RWPE1 (cell line): Measurements from ENCODE around the gene GPR61.

ENCODE experiments used
- CTCF ChIA-PET: fragments of 350-600 bp; sonication (Branson Sonifier 250); formaldehyde crosslinking; extraction: SDS; loops from one replicate; lab custom pipeline; 2021; lab: Yijun Ruan, JAX
- POLR2A ChIA-PET: fragments of 400-600 bp; formaldehyde crosslinking; extraction: SDS; loops from one replicate; lab custom pipeline; 2020; ENCODE audit warnings: antibody characterized with exemption; ENCODE audit not compliant: low non-redundant PET; lab: Yijun Ruan, JAX
- DNase-seq: peaks from one replicate; pipeline ENCODE4 v3.0.0; 2012; ENCODE audit warnings: low spot score
- H3K27ac ChIP-seq: fragments of 450-650 bp; 2 replicates; pipeline ENCODE4 v1.5.1; 2017
- TF ChIP-seq, protein P1 (sequence below): fragments of 450-650 bp; conservative IDR thresholded peaks from 2 replicates; pipeline ENCODE4 v1.5.1; 2017; ENCODE audit warnings: low read depth, mild to moderate bottlenecking

GPR61 gene

DNA sequence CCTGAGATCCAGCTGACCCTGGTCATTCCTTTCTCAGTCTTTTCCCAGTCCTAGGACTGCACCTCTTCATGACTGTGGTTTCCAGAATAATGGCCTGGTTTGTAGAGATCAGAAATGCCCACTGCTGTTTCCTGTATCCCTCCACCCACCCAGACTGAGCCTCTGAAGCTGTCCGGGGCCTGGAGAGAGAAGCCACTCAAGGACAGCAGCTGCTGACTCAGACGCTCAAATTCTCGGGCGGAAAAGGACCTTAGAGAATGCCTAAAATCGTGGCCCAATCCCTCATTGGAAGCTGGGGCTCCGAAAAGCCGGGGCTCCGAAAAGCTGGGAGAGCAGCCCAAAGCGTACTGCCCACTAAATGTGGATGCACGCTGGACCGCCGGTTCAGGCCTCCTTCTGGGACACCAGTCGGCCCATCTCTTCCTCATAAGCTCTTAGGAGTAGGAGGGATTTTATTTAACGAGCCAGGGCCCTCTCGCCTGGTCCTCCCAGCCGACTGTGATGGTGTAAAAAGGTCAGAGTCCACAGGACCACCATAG, 7.8 kb upstream of the GPR61 start:
- TF ChIP-seq, protein P1, sequence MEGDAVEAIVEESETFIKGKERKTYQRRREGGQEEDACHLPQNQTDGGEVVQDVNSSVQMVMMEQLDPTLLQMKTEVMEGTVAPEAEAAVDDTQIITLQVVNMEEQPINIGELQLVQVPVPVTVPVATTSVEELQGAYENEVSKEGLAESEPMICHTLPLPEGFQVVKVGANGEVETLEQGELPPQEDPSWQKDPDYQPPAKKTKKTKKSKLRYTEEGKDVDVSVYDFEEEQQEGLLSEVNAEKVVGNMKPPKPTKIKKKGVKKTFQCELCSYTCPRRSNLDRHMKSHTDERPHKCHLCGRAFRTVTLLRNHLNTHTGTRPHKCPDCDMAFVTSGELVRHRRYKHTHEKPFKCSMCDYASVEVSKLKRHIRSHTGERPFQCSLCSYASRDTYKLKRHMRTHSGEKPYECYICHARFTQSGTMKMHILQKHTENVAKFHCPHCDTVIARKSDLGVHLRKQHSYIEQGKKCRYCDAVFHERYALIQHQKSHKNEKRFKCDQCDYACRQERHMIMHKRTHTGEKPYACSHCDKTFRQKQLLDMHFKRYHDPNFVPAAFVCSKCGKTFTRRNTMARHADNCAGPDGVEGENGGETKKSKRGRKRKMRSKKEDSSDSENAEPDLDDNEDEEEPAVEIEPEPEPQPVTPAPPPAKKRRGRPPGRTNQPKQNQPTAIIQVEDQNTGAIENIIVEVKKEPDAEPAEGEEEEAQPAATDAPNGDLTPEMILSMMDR = no peak
- POLR2A ChIA-PET = no interaction called here
- no peak overlapping the region for H3K27ac ChIP-seq
- DNase-seq = no peak
- CTCF ChIA-PET = interaction anchor here (0.5 to 6.9 kb wide), 31 partner anchors 9 to 1273 kb away, joined by 3 to 180 read pairs (median 4); partner anchors contain the start of genes AMIGO1, CYB561D1, GNAI3 and PSMA5

DNA sequence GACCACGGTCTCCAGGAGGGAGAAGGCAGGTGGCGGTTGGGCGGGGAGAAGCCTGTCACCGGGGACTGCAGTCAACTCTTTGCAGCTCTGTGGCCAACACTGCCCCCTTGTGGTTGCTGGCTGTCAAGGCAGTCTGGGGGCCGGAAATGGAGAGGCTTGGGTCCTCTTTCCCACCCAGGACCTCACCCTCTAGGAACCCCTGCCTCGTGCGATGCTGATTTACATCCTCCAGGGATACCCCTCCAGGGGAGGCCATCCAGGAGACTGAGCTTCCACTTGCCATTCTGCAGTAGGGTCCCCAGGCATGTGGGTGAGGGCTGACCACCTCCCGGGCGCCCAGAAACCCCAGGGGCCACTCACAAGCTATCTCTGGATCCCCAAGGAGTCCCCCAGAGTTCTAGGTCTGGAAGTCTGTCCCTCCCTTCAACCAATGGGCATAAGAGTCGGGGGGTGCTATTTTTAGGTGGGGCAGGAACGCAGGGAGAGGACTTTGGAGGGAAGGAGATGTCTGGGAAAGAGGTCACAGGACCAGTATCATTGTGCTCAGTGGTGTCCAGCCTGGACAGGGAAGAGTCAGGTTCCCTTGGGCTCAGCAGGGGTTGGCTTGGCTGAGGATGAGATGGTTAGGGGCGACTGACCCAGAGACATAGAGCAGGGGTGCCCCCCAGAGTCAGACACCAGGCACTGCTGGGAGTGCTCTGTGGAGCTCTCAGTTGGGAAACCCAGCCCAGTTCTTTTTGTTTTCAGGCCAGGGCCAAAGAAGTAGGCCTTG, 7.1 kb upstream of the GPR61 start:
- H3K27ac ChIP-seq = peak overlapping the region; percentile 26; the same call in 1 of the 2 replicates
- DNase-seq = peak; percentile 74
- POLR2A ChIA-PET = no interaction called here
- CTCF ChIA-PET = interaction anchor here (0.5 to 6.9 kb wide), 40 partner anchors 9 to 1273 kb away, joined by 3 to 180 read pairs (median 3); partner anchors contain the start of genes AMIGO1, CYB561D1, GNAI3 and PSMA5
- TF ChIP-seq, protein P1 = peak; percentile 90

DNA sequence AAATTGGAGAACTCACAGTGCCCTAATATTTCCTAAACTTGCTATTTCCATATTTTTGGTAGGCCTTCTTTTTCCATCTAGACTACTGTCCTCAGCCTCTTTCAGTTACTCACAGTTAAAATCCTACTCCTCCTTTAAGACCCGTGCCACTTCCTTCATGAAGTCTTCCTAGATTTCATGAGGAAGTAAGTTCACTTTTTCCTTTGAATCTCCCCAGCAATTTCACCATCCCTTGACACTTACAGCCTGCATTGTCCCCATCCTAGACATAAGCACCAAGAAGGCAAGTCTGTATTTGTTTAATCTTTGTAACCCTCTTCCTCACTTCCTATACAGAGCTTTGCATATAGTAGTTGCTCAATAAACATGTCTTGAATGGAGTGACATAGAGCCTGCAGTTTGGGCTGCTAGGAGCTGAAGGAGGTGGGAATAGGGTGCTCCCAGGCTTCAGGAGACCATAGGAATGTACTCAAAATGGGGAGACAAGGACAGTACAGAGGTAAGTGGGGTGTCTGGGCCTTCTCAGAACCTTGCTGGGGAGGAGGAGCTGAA, 5.3 kb upstream of the GPR61 start:
- TF ChIP-seq, protein P1 = no peak
- no peak for DNase-seq
- CTCF ChIA-PET = interaction anchor here (0.6 to 6.9 kb wide), 2 partner anchors 37 to 44 kb away, joined by 3 to 180 read pairs; partner anchors contain the start of gene CYB561D1
- POLR2A ChIA-PET = no interaction called here
- no peak overlapping the region for H3K27ac ChIP-seq

DNA sequence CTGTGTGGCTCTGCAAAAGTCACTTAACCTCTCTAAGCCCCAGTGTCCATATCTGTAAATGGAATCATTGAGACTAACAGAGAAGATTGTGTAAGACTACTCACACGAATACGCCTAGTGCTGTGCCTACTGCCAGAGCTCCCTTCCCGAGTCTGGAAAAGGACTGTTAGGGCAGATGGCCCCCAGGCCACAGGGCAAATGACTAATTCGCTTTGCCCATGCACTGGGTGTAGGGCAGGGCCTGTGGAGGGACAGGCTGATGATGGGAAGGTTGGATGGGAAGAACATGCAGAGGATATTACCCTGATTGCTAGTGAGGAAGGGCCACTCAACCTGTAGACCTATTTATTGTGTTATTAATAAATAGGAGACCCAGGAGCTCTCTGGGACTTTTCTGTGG, 4.2 kb upstream of the GPR61 start:
- H3K27ac ChIP-seq = no peak overlapping the region
- TF ChIP-seq, protein P1 = no peak
- DNase-seq = no peak
- ChIA-PET CTCF (interaction anchor here (1.3 to 6.9 kb wide), 2 partner anchors 45 to 105 kb away, joined by 3 to 180 read pairs; partner anchors contain the start of gene CYB561D1), POLR2A (no interaction called here)

DNA sequence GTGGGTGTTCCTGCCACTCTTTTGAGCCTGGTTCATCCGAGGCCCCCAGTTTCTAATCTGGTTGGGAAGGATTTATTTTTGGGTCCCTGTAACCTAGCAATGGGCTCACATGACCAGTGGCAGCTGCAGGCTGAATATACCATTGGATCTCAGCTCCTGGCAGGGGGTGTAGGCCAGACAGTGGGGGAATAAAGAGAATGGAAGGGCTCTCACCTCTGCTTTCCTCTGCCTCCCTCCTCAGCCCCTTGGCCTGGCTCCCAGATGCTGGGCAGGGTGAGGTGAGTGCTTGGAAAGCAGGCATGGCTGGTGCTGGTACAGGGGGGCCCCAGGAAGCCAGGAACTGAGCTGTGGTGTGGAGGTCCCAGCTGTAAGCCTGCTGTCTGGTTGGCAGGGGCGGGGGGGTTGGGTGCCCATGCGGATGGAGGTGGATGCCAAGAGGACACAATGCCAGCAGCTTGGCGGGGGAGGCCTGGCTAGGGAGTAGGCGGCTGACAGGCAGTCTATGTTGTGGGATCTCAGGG, 3.6 kb upstream of the GPR61 start:
- ChIA-PET POLR2A (no interaction called here), CTCF (interaction anchor here (1.3 to 6.9 kb wide), 2 partner anchors 46 to 104 kb away, joined by 3 to 180 read pairs; partner anchors contain the start of gene CYB561D1)
- TF ChIP-seq, protein P1 = no peak
- H3K27ac ChIP-seq = no peak overlapping the region
- DNase-seq = no peak
